NOMO-1 (cell line): ENCODE data around the gene RAD51AP1.
"Not testable (repeated sequence)": the region's sequence is repeated elsewhere in the genome, so short reads cannot be mapped to it uniquely, and the experiment has no call there.

Experiments
- DNase-seq, 2 experiments: peaks; one replicate each; lab custom pipeline; 2025; ENCODE audit not compliant: unreplicated experiment in 2 of 2; lab: John Stamatoyannopoulos, UW

RAD51AP1 gene

GRCh38 chr12:4538207-4539160, at the start of gene RAD51AP1:
TSS of gene RAD51AP1 (plus strand) at chr12:4538890. CDS start at chr12:4538940, 50 bp downstream.
- DNase-seq, result peak; percentile 98 to 99

GRCh38 chr12:4489556-4489955, 49.1 kb upstream of the RAD51AP1 start:
- no peak for DNase-seq

GRCh38 chr12:4490973-4491372, 47.7 kb upstream of the RAD51AP1 start:
- DNase-seq, result no peak

- no peak for DNase-seq
Observed at GRCh38 chr12:4496145-4496838, 42.4 kb upstream of the RAD51AP1 start.

- DNase-seq, result no peak
Observed at GRCh38 chr12:4499186-4499585, 39.5 kb upstream of the RAD51AP1 start.

GRCh38 chr12:4505376-4505986, 33.2 kb upstream of the RAD51AP1 start:
- no peak for DNase-seq

- no peak for DNase-seq
Observed at GRCh38 chr12:4506430-4506829, 32.3 kb upstream of the RAD51AP1 start.

- DNase-seq, result peak; percentile 38 to 85
Observed at GRCh38 chr12:4506870-4507269, 31.8 kb upstream of the RAD51AP1 start.

- DNase-seq, result not testable (repeated sequence)
Observed at GRCh38 chr12:4508503-4508902, 30.2 kb upstream of the RAD51AP1 start.

- not testable (repeated sequence) for DNase-seq
Observed at GRCh38 chr12:4509269-4509668, 29.4 kb upstream of the RAD51AP1 start.

- DNase-seq, result no peak
Observed at GRCh38 chr12:4518106-4518728, 20.5 kb upstream of the RAD51AP1 start.

- DNase-seq, result not testable (repeated sequence)
Observed at GRCh38 chr12:4523443-4523842, 15.2 kb upstream of the RAD51AP1 start.

GRCh38 chr12:4526923-4527546, 11.7 kb upstream of the RAD51AP1 start:
- peak in 1 of 2 experiments; percentile 41 for DNase-seq

- DNase-seq, result no peak
Observed at GRCh38 chr12:4530160-4530559, 8.5 kb upstream of the RAD51AP1 start.

- no peak for DNase-seq
Observed at GRCh38 chr12:4530982-4531586, 7.6 kb upstream of the RAD51AP1 start.

GRCh38 chr12:4535092-4535491, 3.6 kb upstream of the RAD51AP1 start:
- DNase-seq, result no peak

GRCh38 chr12:4535871-4536270, 2.8 kb upstream of the RAD51AP1 start:
- DNase-seq, result no peak

- DNase-seq, result no peak
Observed at GRCh38 chr12:4539167-4539870, 629 bp downstream of the RAD51AP1 start.

GRCh38 chr12:4540170-4540569, 1.5 kb downstream of the RAD51AP1 start:
- no peak for DNase-seq
